GM12892 (cell line): Measurements from ENCODE around the gene ASTN2.
A peak's percentile ranks its signal among the peaks of the same experiment; 100 is the strongest.
"Not testable (repeated sequence)": the region's sequence is repeated elsewhere in the genome, so short reads cannot be mapped to it uniquely, and the experiment has no call there.

Source experiments
- DNase-seq: peaks from one replicate; pipeline ENCODE4 v3.0.0; 2011; ENCODE audit not compliant: insufficient read length
- FAIRE-seq: peaks from 2 replicates; lab custom pipeline; 2011; peaks lifted over from hg19 to GRCh38; lab: Jason Lieb, UNC
- POLR2A ChIP-seq: IDR thresholded peaks from 2 replicates; pipeline ENCODE4 v1.6.1; 2011; ENCODE audit warnings: low read depth, low read length, control low read depth
- POLR2AphosphoS5 ChIP-seq: IDR thresholded peaks from 2 replicates; pipeline ENCODE4 v1.6.1; 2011; ENCODE audit warnings: low read depth, low read length, control low read depth
- TAF1 ChIP-seq: IDR thresholded peaks from 2 replicates; pipeline ENCODE4 v1.6.1; 2011; ENCODE audit warnings: low read depth, mild to moderate bottlenecking, control low read depth, low read length, borderline replicate concordance

Gene ASTN2

GRCh38 chr9:116928884-116929283 lies 486.0 kb downstream of the ASTN2 start:
- DNase-seq = no peak
- TF ChIP-seq TAF1 (no peak), POLR2A (no peak), POLR2AphosphoS5 (no peak)
- FAIRE-seq = no peak

DNA sequence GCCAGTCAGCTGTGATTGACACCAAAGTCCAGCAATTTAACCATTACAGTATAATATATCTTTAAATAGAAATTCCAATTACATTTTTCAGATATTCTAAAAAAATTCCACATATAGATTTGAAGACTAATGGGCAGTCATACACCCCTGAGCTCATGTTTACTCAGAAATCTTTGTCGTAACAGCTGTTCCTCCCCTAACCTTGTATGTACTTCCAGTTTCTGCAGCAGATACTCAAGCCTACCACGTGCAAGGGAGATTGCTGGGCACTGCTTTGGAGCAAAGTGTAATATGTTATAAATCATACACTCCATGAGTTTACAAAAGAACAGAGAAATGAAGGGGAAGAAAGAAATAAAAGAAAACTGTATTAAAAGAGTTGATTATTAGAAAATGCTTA lies 486.6 kb downstream of the ASTN2 start:
- FAIRE-seq (no peak), DNase-seq (no peak)
- TF ChIP-seq POLR2A = no peak
- TF ChIP-seq TAF1 = no peak
- TF ChIP-seq POLR2AphosphoS5 = no peak

GRCh38 chr9:116927726-116928125 lies 487.1 kb downstream of the ASTN2 start:
- TF ChIP-seq POLR2A = no peak
- no peak for DNase-seq
- no peak for FAIRE-seq

DNA sequence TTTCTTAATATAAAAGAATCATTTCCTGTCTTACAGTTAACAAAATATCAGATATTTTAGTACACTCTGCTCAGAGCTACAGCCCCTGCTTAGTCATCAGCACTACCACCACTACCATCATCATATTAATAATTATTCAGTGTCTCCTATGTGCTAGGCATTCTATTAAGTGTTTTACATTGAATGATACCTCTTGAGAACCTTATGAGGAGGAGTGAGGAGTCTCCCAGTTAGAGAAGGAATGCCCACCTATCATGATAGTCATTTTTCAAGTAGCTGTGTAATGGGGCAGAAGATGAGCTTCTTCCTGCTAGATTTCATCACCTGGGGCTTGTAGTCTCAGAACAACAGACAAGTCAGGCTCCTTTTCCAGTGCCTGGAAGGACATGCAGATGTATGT lies 489.7 kb downstream of the ASTN2 start:
- no peak for TF ChIP-seq TAF1
- TF ChIP-seq POLR2A = no peak
- TF ChIP-seq POLR2AphosphoS5 = no peak
- DNase-seq = no peak
- no peak for FAIRE-seq

DNA sequence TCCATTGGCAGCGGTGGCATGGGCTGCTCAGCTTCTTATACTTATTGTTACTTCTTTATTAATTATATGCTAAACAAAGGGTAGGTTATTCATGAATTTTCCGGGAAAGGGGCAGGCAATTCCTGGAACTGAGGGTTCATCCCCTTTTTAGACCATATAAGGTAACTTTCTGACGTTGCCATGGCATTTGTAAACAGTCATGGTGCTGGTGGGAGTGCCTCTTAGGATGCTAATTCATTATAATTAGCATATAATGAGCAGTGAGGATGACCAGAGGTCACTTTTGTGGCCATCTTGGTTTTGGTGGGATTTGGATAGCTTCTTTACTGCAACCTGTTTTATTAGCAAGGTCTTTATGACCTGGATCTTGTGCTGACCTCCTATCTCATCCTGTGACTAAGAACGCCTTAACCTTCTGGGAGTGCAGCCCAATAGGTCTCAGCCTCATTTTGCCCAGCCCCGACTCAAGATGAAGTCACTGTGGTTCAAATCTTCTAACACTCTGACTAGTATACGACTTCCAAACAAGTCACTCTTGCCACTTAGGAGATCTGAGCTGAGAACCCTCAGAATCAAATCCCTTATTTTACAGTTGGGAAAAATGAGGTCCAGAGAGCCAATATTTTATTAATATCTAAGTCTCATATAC lies 490.3 kb downstream of the ASTN2 start:
- FAIRE-seq (no peak), DNase-seq (no peak)
- TF ChIP-seq POLR2AphosphoS5 (no peak), POLR2A (no peak), TAF1 (no peak)

GRCh38 chr9:116917895-116918508 lies 496.9 kb downstream of the ASTN2 start:
- not testable (repeated sequence) for FAIRE-seq, DNase-seq
- peak; percentile 61; the same call in 1 of the 2 replicates for TF ChIP-seq POLR2A
- 0 out of 2 replicates have a peak, but pooled peaks have one; percentile 31 for TF ChIP-seq TAF1
- 0 out of 2 replicates have a peak, but pooled peaks have one; percentile 38 for TF ChIP-seq POLR2AphosphoS5

GRCh38 chr9:116913536-116913935 lies 501.3 kb downstream of the ASTN2 start:
- no peak for FAIRE-seq
- DNase-seq = no peak
- TF ChIP-seq TAF1 = no peak
- TF ChIP-seq POLR2A = no peak
- no peak for TF ChIP-seq POLR2AphosphoS5

DNA sequence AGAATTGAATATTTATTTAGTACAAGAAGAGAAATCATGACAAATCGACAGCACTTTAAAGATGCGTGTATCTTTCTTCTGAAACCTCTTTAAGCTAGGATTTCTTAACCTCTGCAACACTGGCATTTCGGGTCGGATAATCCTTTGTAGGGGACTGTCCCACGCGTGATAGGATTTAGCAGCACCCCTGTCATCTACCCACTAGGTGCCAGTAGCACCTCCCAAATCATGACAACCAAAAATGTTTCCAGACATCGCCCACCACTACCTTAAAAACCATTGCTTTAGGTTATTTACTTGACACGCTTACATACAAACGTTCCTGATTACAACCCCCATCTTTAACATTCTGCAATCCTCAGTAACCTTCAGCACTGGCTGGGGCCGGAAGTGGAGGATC lies 504.7 kb downstream of the ASTN2 start:
- DNase-seq (no peak), FAIRE-seq (peak; percentile 24)
- TF ChIP-seq TAF1 (no peak), POLR2AphosphoS5 (no peak), POLR2A (no peak)

DNA sequence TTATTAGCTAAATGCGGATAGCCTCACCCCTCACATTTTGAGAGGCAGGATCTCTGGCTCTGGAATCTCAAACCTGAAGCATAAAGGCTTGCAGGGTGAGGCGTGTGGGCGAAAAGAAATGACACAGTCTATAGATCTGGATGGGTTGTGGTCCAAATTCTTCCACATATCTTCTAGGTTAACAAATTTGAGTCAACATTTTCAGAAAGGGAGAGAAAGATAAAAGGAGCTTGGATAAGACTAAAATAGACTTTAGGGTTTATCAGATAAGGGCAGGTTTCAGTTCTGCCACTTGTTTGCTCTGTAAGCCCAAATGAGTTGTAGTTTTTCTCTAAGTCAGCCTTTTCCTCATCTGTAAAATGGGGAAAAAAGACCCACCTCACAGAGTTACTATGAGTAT lies 506.9 kb downstream of the ASTN2 start:
- TF ChIP-seq POLR2A (no peak), TAF1 (no peak), POLR2AphosphoS5 (no peak)
- no peak for DNase-seq
- peak; percentile 64 for FAIRE-seq

- no peak for TF ChIP-seq POLR2A
- TF ChIP-seq POLR2AphosphoS5 = no peak
- TF ChIP-seq TAF1 = no peak
- FAIRE-seq = no peak
- DNase-seq = no peak
These were observed 509.7 kb downstream of the ASTN2 start for GRCh38 chr9:116905171-116905588.

DNA sequence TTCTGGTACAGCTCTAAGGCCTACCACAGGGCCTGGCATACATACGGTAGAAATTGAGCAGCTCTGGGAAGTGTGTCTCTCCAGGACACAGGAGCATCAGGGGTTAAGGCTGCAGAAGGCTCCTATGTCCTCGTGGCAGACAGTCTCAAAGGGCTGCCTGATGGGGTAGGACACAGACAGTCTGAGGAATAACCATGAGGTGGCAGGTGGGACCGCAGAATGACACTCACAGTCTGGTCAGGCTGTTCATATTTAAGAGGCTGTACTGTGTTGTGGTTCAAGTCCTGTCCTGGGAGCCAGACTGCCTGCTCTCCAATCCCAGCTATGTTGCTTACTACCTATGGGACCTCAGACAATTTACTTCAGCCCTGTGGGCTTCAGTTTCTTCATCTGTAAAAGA lies 510.7 kb downstream of the ASTN2 start:
- no peak for TF ChIP-seq POLR2A
- TF ChIP-seq TAF1 = no peak
- no peak for TF ChIP-seq POLR2AphosphoS5
- FAIRE-seq = no peak
- DNase-seq = no peak

- DNase-seq (no peak), FAIRE-seq (no peak)
- TF ChIP-seq TAF1 (no peak), POLR2A (no peak), POLR2AphosphoS5 (no peak)
These were observed 513.6 kb downstream of the ASTN2 start for GRCh38 chr9:116901260-116901659.
